Transverse colon (tissue), 4 donors: ENCODE data around the gene CRTC1.

Experiments used
- CTCF ChIP-seq, 5 experiments: fragments of 200-600 bp in 3 of 5; fragments of 450-650 bp in 2 of 5; sonication (generic) in 3 of 5; IDR thresholded peaks; 1 replicate in 2 of 5; 2 replicates in 3 of 5; pipeline ENCODE4 v1.5.1; 2016 to 2017; ENCODE audit warnings: antibody characterized with exemption in 5 of 5, inconsistent platforms in 3 of 5, mild to moderate bottlenecking in 2 of 5, moderate library complexity in 1 of 5
- POLR2A ChIP-seq: fragments of 450-650 bp; IDR thresholded peaks from one replicate; pipeline ENCODE4 v1.6.1; 2016; ENCODE audit warnings: antibody characterized with exemption, mild to moderate bottlenecking, moderate library complexity
- POLR2AphosphoS5 ChIP-seq, 3 donors: sonication (generic); formaldehyde crosslinking; IDR thresholded peaks; one replicate each; pipeline ENCODE4 v1.6.1; 2016; ENCODE audit warnings: antibody characterized with exemption in 3 of 3

- TF ChIP-seq CTCF (IDR thresholded peaks at IDR 0.05) (no peak), POLR2A (no peak), POLR2AphosphoS5 (IDR thresholded peaks at IDR 0.05) (no peak)
Observed at GRCh38 chr19:18795540-18795939, 112.1 kb downstream of the CRTC1 start.
